Neural cell (in vitro differentiated cells): ENCODE measurements around the gene LAIR2. TPM values are rescaled to one million over a fixed set of nuclear protein-coding genes. Genes with fewer than 3 reads are reported as not detected.

Experiments
- H2AFZ ChIP-seq: fragments of 200-600, 300-800 bp; sonication (generic), shearing (Covaris generic); 2 replicates; pipeline ENCODE4 v1.6.0; 2014; ENCODE audit warnings: low read depth, mild to moderate bottlenecking, antibody characterized with exemption, low read length, moderate library complexity
- H3F3A ChIP-seq: fragments of 200-600 bp; shearing (Covaris generic); 2 replicates; pipeline ENCODE4 v1.6.1; 2016; ENCODE audit warnings: mild to moderate bottlenecking, moderate library complexity, mixed read lengths, antibody characterized with exemption, low read length; ENCODE audit not compliant: insufficient read depth, poor library complexity, severe bottlenecking
- H3K27ac ChIP-seq: fragments of 200-600, 300-800 bp; sonication (generic), shearing (Covaris generic); 2 replicates; pipeline ENCODE4 v1.5.1; 2014; ENCODE audit warnings: mild to moderate bottlenecking, low read length, moderate library complexity
- H3K27me3 ChIP-seq: fragments of 300-800, 200-600 bp; sonication (generic), shearing (Covaris generic); 2 replicates; pipeline ENCODE4 v1.6.0; 2014; ENCODE audit warnings: mild to moderate bottlenecking, low read depth, low read length, moderate library complexity; ENCODE audit not compliant: insufficient read depth
- H3K36me3 ChIP-seq: fragments of 300-800, 200-600 bp; sonication (generic), shearing (Covaris generic); 2 replicates; pipeline ENCODE4 v1.5.1; 2014; ENCODE audit warnings: mild to moderate bottlenecking, antibody characterized with exemption, low read length, moderate library complexity; ENCODE audit not compliant: insufficient read depth
- H3K4me2 ChIP-seq: fragments of 300-800, 200-600 bp; sonication (generic), shearing (Covaris generic); 2 replicates; pipeline ENCODE4 v1.6.0; 2014; ENCODE audit warnings: mild to moderate bottlenecking, low read length
- H3K4me3 ChIP-seq: fragments of 300-800, 200-600 bp; sonication (generic), shearing (Covaris generic); 2 replicates; pipeline ENCODE4 v1.5.1; 2014; ENCODE audit warnings: mild to moderate bottlenecking, low read length, moderate library complexity
- H3K79me2 ChIP-seq: fragments of 200-600 bp; shearing (Covaris generic); replicated peaks from 2 replicates; pipeline ENCODE4 v1.6.0; 2014; ENCODE audit warnings: mild to moderate bottlenecking, low read length, moderate library complexity; ENCODE audit not compliant: insufficient read depth
- H3K9ac ChIP-seq: fragments of 300-800, 200-600 bp; sonication (generic), shearing (Covaris generic); 2 replicates; pipeline ENCODE4 v1.6.1; 2016; ENCODE audit warnings: mild to moderate bottlenecking, low read length, mixed read lengths
- H3K9me2 ChIP-seq: fragments of 200-600 bp; shearing (Covaris generic); 2 replicates; pipeline ENCODE4 v1.6.1; 2016; ENCODE audit warnings: mild to moderate bottlenecking, low read length, mixed read lengths; ENCODE audit not compliant: insufficient read depth
- H3K9me3 ChIP-seq: fragments of 200-600, 300-800 bp; sonication (generic), shearing (Covaris generic); 2 replicates; pipeline ENCODE4 v1.6.1; 2016; ENCODE audit warnings: mild to moderate bottlenecking, mixed run types, low read length, moderate library complexity, mixed read lengths
- H4K20me1 ChIP-seq: fragments of 200-600 bp; shearing (Covaris generic); 2 replicates; pipeline ENCODE4 v1.6.1; 2016; ENCODE audit warnings: mild to moderate bottlenecking, mixed run types; ENCODE audit not compliant: insufficient read depth
- CTCF ChIP-seq: fragments of 450-650 bp; IDR thresholded peaks from 2 replicates; pipeline ENCODE4 v1.5.1; 2014; ENCODE audit warnings: antibody characterized with exemption, mild to moderate bottlenecking, moderate library complexity; ENCODE audit not compliant: poor library complexity, severe bottlenecking
- EP300 ChIP-seq: fragments of 450-650 bp; conservative IDR thresholded peaks from 2 replicates; pipeline ENCODE4 v1.6.1; 2014; ENCODE audit warnings: antibody characterized with exemption, mild to moderate bottlenecking, moderate library complexity; ENCODE audit not compliant: poor library complexity, severe bottlenecking
- EZH2 ChIP-seq: fragments of 200-600, 300-800 bp; shearing (Covaris generic), sonication (generic); IDR thresholded peaks from 2 replicates; pipeline ENCODE4 v1.6.1; 2014; ENCODE audit warnings: antibody characterized with exemption, low read length, borderline replicate concordance, mild to moderate bottlenecking; ENCODE audit not compliant: insufficient read depth, poor library complexity, severe bottlenecking
- MXI1 ChIP-seq: fragments of 450-650 bp; conservative IDR thresholded peaks from 2 replicates; pipeline ENCODE4 v1.6.1; 2014; ENCODE audit warnings: antibody characterized with exemption, mild to moderate bottlenecking; ENCODE audit not compliant: poor library complexity, severe bottlenecking
- POLR2AphosphoS5 ChIP-seq: IDR thresholded peaks from 2 replicates; pipeline ENCODE4 v1.6.1; 2012
- RAD21 ChIP-seq: fragments of 450-650 bp; conservative IDR thresholded peaks from 2 replicates; pipeline ENCODE4 v1.6.1; 2014; ENCODE audit warnings: antibody characterized with exemption, mild to moderate bottlenecking, moderate library complexity
- REST ChIP-seq: IDR thresholded peaks from 2 replicates; pipeline ENCODE4 v1.6.1; 2012; ENCODE audit warnings: borderline replicate concordance
- SMC3 ChIP-seq: fragments of 450-650 bp; conservative IDR thresholded peaks from 2 replicates; pipeline ENCODE4 v1.6.1; 2014; ENCODE audit warnings: antibody characterized with exemption, mild to moderate bottlenecking, moderate library complexity; ENCODE audit not compliant: poor library complexity
- TAF1 ChIP-seq: IDR thresholded peaks from 2 replicates; pipeline ENCODE4 v1.6.1; 2012; ENCODE audit warnings: low read depth
- polyA plus RNA-seq: library from polyadenylated mRNA; depleted of rRNA; stranded (reverse); fragments of >200 nt; gene quantifications from 2 replicates; pipeline ENCODE4 v1.2.3, GENCODE V29; 2014

Gene LAIR2
- polyA plus RNA-seq, 1 donor from 2014 or later, result not detected

- H3K4me2 ChIP-seq, result no peak overlapping the region
- no peaks in the 10 kb centered on the region for H3K36me3 ChIP-seq
- no peak overlapping the region for H2AFZ ChIP-seq
- H3K27ac ChIP-seq, result no peak overlapping the region
- H3K9me3 ChIP-seq, result no peaks in the 10 kb centered on the region
- no peaks in the 10 kb centered on the region for H4K20me1 ChIP-seq
- H3K27me3 ChIP-seq, result no peaks in the 10 kb centered on the region
- no peaks in the 10 kb centered on the region for H3F3A ChIP-seq
- no peaks in the 10 kb centered on the region for H3K9me2 ChIP-seq
- TF ChIP-seq RAD21, result no peak
- no peak for TF ChIP-seq POLR2AphosphoS5
- no peak for TF ChIP-seq REST
- no peak for TF ChIP-seq TAF1
- no peak for TF ChIP-seq MXI1
- TF ChIP-seq EP300, result no peak
- TF ChIP-seq EZH2, result no peak
- no peak for TF ChIP-seq CTCF
- TF ChIP-seq SMC3, result no peak
- no peak overlapping the region for H3K9ac ChIP-seq
- no peak overlapping the region for H3K4me3 ChIP-seq
- H3K79me2 ChIP-seq, result no peaks in the 10 kb centered on the region
Observed at GRCh38 chr19:54556194-54556593, 53.6 kb downstream of the LAIR2 start.

GRCh38 chr19:54558339-54558738, 55.7 kb downstream of the LAIR2 start:
- Histone ChIP-seq H3K9me3 (no peaks in the 10 kb centered on the region), H3K4me3 (no peak overlapping the region), H3K9ac (no peak overlapping the region), H3F3A (no peaks in the 10 kb centered on the region), H3K36me3 (no peaks in the 10 kb centered on the region), H3K9me2 (no peaks in the 10 kb centered on the region), H4K20me1 (no peaks in the 10 kb centered on the region), H3K4me2 (no peak overlapping the region), H3K79me2 (no peaks in the 10 kb centered on the region), H2AFZ (no peak overlapping the region), H3K27ac (no peak overlapping the region), H3K27me3 (no peaks in the 10 kb centered on the region)
- no peak for TF ChIP-seq RAD21
- TF ChIP-seq REST, result no peak
- no peak for TF ChIP-seq POLR2AphosphoS5
- TF ChIP-seq EZH2, result no peak
- no peak for TF ChIP-seq CTCF
- no peak for TF ChIP-seq MXI1
- no peak for TF ChIP-seq SMC3
